A673 (cell line): Measurements from ENCODE around the gene MYO15B. TPM values are rescaled to one million over a fixed set of nuclear protein-coding genes. Genes with fewer than 3 reads are reported as not detected.

ENCODE experiments used
- BruUV-seq: library from RNA; stranded (reverse); fragments of 400-500 nt; replicated peaks from 2 replicates; lab custom pipeline; 2021; lab: Mats Ljungman, UMichigan
- CTCF ChIA-PET: fragments of 300-600 bp; sonication (Branson Sonifier 250); formaldehyde crosslinking; loops from one replicate; lab custom pipeline; 2022; ENCODE audit warnings: antibody characterized with exemption; lab: Charles Lee
- POLR2A ChIA-PET: fragments of 300-600 bp; sonication (Branson Sonifier 250); formaldehyde crosslinking; loops from one replicate; lab custom pipeline; 2022; ENCODE audit warnings: antibody characterized with exemption; ENCODE audit not compliant: low non-redundant PET; lab: Charles Lee
- DNase-seq: peaks from one replicate; pipeline ENCODE4 v3.0.0-alpha.2; 2015; ENCODE audit warnings: low spot score
- H3K27ac ChIP-seq: fragments of 200-600 bp; sonication (generic); 2 replicates; pipeline ENCODE4 v1.5.1; 2016; ENCODE audit warnings: mixed run types, low read depth, mild to moderate bottlenecking, mixed read lengths, antibody characterized with exemption, low read length; ENCODE audit not compliant: poor library complexity, severe bottlenecking
- H3K27me3 ChIP-seq: fragments of 200-600 bp; sonication (generic); replicated peaks from 2 replicates; pipeline ENCODE4 v1.6.1; 2017; ENCODE audit warnings: mixed run types, low read depth, mild to moderate bottlenecking, mixed read lengths, antibody characterized with exemption, low read length; ENCODE audit not compliant: insufficient read depth, poor library complexity
- H3K36me3 ChIP-seq: fragments of 200-600 bp; sonication (generic); 2 replicates; pipeline ENCODE4 v1.6.1; 2016; ENCODE audit warnings: mixed run types, mild to moderate bottlenecking, mixed read lengths, antibody characterized with exemption, low read length; ENCODE audit not compliant: insufficient read depth, poor library complexity, severe bottlenecking
- H3K4me1 ChIP-seq: fragments of 200-600 bp; sonication (generic); 2 replicates; pipeline ENCODE4 v1.6.1; 2017; ENCODE audit warnings: mixed run types, mild to moderate bottlenecking, mixed read lengths, antibody characterized with exemption, low read length; ENCODE audit not compliant: insufficient read depth, poor library complexity, severe bottlenecking
- H3K4me3 ChIP-seq: fragments of 200-600 bp; sonication (generic); 2 replicates; pipeline ENCODE4 v1.5.1; 2016; ENCODE audit warnings: low read depth, mixed run types, mild to moderate bottlenecking, mixed read lengths, low read length; ENCODE audit not compliant: poor library complexity, severe bottlenecking
- H3K9me3 ChIP-seq: fragments of 200-600 bp; sonication (generic); 2 replicates; pipeline ENCODE4 v1.6.1; 2016; ENCODE audit warnings: mixed run types, low read depth, mild to moderate bottlenecking, mixed read lengths, antibody characterized with exemption, low read length; ENCODE audit not compliant: poor library complexity, severe bottlenecking
- EZH2 ChIP-seq: fragments of 200-600 bp; sonication (generic); IDR thresholded peaks from 2 replicates; pipeline ENCODE4 v1.6.1; 2017; ENCODE audit warnings: borderline replicate concordance, low read depth, mild to moderate bottlenecking, mixed read lengths, antibody characterized with exemption, low read length; ENCODE audit not compliant: poor library complexity, severe bottlenecking
- intact Hi-C: fragments of 100-400 bp; cut with micrococcal nuclease; formaldehyde crosslinking; loops from one replicate; pipeline ENCODE4 v1.10.0; 2022; ENCODE audit not compliant: unreplicated experiment
- total RNA-seq: library from RNA; stranded (reverse); gene quantifications from 2 replicates; pipeline ENCODE4 v1.2.3, GENCODE V29; 2021
- TF ChIP-seq, protein P1 (sequence below): fragments of 300-800, 200-600 bp; sonication (generic); conservative IDR thresholded peaks from 2 replicates; pipeline ENCODE4 v1.5.1; 2017; ENCODE audit warnings: low read depth, mild to moderate bottlenecking, antibody characterized with exemption, low read length, moderate library complexity, mixed read lengths

MYO15B gene
- total RNA-seq, 1 experiment from 2014 or later, result 9.3 TPM

DNA sequence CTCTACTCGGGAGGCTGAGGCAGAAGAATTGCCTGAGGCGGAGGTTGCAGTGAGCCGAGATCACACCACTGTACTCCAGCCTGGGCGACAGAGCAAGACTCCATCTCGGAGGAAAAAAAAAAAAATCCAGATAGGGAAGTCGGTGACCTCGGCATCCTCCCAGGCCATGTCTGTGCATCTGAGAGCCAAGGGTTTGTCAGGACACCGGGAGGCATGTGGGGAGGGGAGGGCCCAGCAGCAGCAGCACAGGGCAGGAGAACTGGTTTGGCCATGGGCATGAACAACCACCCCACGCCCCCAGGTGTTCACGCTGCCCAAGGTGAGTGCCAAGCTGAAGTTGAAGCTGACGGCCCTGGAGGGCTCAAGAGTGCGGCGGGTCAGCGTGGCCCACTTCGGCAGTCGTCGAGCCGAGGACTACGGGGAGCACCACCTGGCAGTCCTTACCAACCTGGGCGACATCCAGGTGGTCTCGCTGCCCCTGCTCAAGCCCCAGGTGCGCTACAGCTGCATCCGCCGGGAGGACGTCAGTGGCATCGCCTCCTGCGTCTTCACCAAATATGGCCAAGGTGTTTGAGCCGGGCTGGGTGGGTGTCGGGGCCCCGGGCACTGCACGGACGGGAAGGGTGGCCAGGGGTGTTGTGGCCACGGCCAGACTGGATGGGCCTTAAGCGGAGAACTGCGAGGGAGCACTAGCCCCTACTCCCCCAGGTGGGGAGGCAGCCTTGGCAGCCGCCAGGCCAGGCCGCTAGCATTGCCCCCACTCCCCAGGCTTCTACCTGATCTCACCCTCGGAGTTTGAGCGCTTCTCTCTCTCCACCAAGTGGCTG lies 14.7 kb upstream of the MYO15B start:
- Histone ChIP-seq H3K27ac (no peak overlapping the region), H3K4me3 (no peak overlapping the region), H3K27me3 (no peaks in the 10 kb centered on the region), H3K9me3 (no peaks in the 10 kb centered on the region), H3K36me3 (no peaks in the 10 kb centered on the region), H3K4me1 (no peaks in the 10 kb centered on the region)
- TF ChIP-seq EZH2, result no peak
- TF ChIP-seq, protein P1, sequence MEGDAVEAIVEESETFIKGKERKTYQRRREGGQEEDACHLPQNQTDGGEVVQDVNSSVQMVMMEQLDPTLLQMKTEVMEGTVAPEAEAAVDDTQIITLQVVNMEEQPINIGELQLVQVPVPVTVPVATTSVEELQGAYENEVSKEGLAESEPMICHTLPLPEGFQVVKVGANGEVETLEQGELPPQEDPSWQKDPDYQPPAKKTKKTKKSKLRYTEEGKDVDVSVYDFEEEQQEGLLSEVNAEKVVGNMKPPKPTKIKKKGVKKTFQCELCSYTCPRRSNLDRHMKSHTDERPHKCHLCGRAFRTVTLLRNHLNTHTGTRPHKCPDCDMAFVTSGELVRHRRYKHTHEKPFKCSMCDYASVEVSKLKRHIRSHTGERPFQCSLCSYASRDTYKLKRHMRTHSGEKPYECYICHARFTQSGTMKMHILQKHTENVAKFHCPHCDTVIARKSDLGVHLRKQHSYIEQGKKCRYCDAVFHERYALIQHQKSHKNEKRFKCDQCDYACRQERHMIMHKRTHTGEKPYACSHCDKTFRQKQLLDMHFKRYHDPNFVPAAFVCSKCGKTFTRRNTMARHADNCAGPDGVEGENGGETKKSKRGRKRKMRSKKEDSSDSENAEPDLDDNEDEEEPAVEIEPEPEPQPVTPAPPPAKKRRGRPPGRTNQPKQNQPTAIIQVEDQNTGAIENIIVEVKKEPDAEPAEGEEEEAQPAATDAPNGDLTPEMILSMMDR, result no peak
- intact Hi-C loops, result no loop called here
- ChIA-PET POLR2A (no interaction called here), CTCF (no interaction called here)
- DNase-seq, result no peak
- no TSS peak for BruUV-seq

GRCh38 chr17:75573540-75573957 lies 14.1 kb upstream of the MYO15B start:
- Histone ChIP-seq H3K4me1 (no peaks in the 10 kb centered on the region), H3K27me3 (no peaks in the 10 kb centered on the region), H3K27ac (no peak overlapping the region), H3K4me3 (no peak overlapping the region), H3K36me3 (no peaks in the 10 kb centered on the region), H3K9me3 (no peaks in the 10 kb centered on the region)
- no peak for DNase-seq
- POLR2A ChIA-PET, result no interaction called here
- TF ChIP-seq EZH2, result no peak
- TF ChIP-seq, protein P1, result no peak
- no TSS peak for BruUV-seq
- intact Hi-C loops, result no loop called here
- CTCF ChIA-PET, result interaction anchor here (0.6 kb wide), 1 partner anchor 56 kb away, joined by 5 read pairs; no protein-coding TSS in a partner anchor

DNA sequence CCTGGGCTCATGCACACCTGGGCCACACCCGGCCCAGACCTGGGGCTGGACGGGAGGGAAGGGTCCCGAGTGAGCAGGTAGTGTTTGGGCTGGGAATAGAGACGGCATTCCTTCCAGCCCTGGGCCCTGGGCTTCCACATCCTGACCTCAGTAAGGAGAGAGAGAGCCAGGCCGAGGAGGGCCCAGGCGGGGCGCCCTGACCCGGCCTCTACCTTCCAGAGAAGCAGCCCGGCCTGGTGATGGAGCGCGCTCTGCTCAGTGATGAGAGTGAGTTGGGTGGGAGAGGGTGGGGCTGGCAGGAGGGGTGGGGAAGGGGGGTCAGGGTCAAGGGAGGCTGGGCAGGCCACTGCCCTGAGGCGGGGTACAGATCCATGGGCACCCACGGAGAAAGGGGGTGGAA lies 13.6 kb upstream of the MYO15B start:
- H3K27me3 ChIP-seq, result no peaks in the 10 kb centered on the region
- H3K36me3 ChIP-seq, result no peaks in the 10 kb centered on the region
- H3K4me1 ChIP-seq, result no peaks in the 10 kb centered on the region
- H3K4me3 ChIP-seq, result no peak overlapping the region
- TF ChIP-seq EZH2, result no peak
- TF ChIP-seq, protein P1, result no peak
- intact Hi-C loops, result no loop called here
- no peak for DNase-seq
- BruUV-seq, result no TSS peak
- H3K27ac ChIP-seq, result no peak overlapping the region
- H3K9me3 ChIP-seq, result no peaks in the 10 kb centered on the region
- CTCF ChIA-PET, result interaction anchor here (0.6 kb wide), 1 partner anchor 56 kb away, joined by 5 read pairs; no protein-coding TSS in a partner anchor
- POLR2A ChIA-PET, result no interaction called here
